HG03520 (cell line): ENCODE measurements around the gene FKBP8.
"Not testable (repeated sequence)": the region's sequence is repeated elsewhere in the genome, so short reads cannot be mapped to it uniquely, and the experiment has no call there.

Experiments used
- ATAC-seq: cut with Tn5 transposase; IDR thresholded peaks from one replicate; pipeline ENCODE4 v1.9.1; 2021; ENCODE audit warnings: mild to moderate bottlenecking, moderate library complexity; ENCODE audit not compliant: unreplicated experiment

FKBP8 gene

GRCh38 chr19:18542941-18543813 lies at the start of gene FKBP8:
Gene FKBP8, minus strand, starts transcription at chr19:18543573. Its CDS starts 1,603 bp downstream, at chr19:18541970.
- peak; percentile 90 for ATAC-seq

GRCh38 chr19:18592732-18593131 lies 49.4 kb upstream of the FKBP8 start:
- not testable (repeated sequence) for ATAC-seq

GRCh38 chr19:18591735-18592385 lies 48.5 kb upstream of the FKBP8 start:
- ATAC-seq, result no peak

GRCh38 chr19:18590273-18591272 lies 47.2 kb upstream of the FKBP8 start:
- ATAC-seq, result no peak

GRCh38 chr19:18589380-18590272 lies 46.3 kb upstream of the FKBP8 start:
- ATAC-seq, result peak; percentile 24

GRCh38 chr19:18588611-18589379 lies 45.4 kb upstream of the FKBP8 start, which contains the start of gene REX1BD:
Gene REX1BD, plus strand, starts transcription at chr19:18588798. Its CDS starts 4 bp downstream, at chr19:18588802.
- peak; percentile 51 for ATAC-seq

- no peak for ATAC-seq
Observed at GRCh38 chr19:18587962-18588610, 44.7 kb upstream of the FKBP8 start.

- ATAC-seq, result no peak
Observed at GRCh38 chr19:18587561-18587960, 44.2 kb upstream of the FKBP8 start.

- no peak for ATAC-seq
Observed at GRCh38 chr19:18586306-18586705, 42.9 kb upstream of the FKBP8 start.

- no peak for ATAC-seq
Observed at GRCh38 chr19:18580311-18580710, 36.9 kb upstream of the FKBP8 start.

GRCh38 chr19:18577365-18577914 lies 34.1 kb upstream of the FKBP8 start:
- ATAC-seq, result no peak

- ATAC-seq, result no peak
Observed at GRCh38 chr19:18576383-18576782, 33.0 kb upstream of the FKBP8 start.

- ATAC-seq, result no peak
Observed at GRCh38 chr19:18574691-18575291, 31.4 kb upstream of the FKBP8 start.

GRCh38 chr19:18571564-18572344 lies 28.4 kb upstream of the FKBP8 start, which contains the start of gene UBA52:
Gene UBA52, plus strand, starts transcription at chr19:18571857. Its CDS starts 1,444 bp downstream, at chr19:18573301.
- ATAC-seq, result peak; percentile 87

GRCh38 chr19:18568367-18568766 lies 25.0 kb upstream of the FKBP8 start:
- ATAC-seq, result no peak

- no peak for ATAC-seq
Observed at GRCh38 chr19:18566953-18567352, 23.6 kb upstream of the FKBP8 start.

GRCh38 chr19:18562086-18562485 lies 18.7 kb upstream of the FKBP8 start:
- ATAC-seq, result no peak
